ENCODE data around the gene FANCC. TPM values are rescaled to one million over a fixed set of nuclear protein-coding genes. Genes with fewer than 3 reads are reported as not detected.

The FANCC gene
- total RNA-seq, 1 experiment from 2014 or later, result 14.5 TPM

- Mint-ChIP-seq H3K27me3 (ENCODE audit: unreplicated experiment) (no peaks in the 10 kb centered on the region), H3K36me3 (ENCODE audit: insufficient read depth, unreplicated experiment) (no peaks in the 10 kb centered on the region), H3K4me3 (ENCODE audit: low read depth, unreplicated experiment) (no peak overlapping the region), H3K9me3 (ENCODE audit: low read depth, unreplicated experiment) (no peaks in the 10 kb centered on the region), H3K27ac (ENCODE audit: unreplicated experiment) (no peak overlapping the region), H3K4me1 (ENCODE audit: low read depth, unreplicated experiment) (no peaks in the 10 kb centered on the region)
- no peak for DNase-seq
- CTCF ChIA-PET, result no interaction called here
- no TSS peak for BruUV-seq (replicated peaks)
- TF ChIP-seq CTCF (IDR thresholded peaks at IDR 0.05; ENCODE audit: unreplicated experiment), result no peak
- intact Hi-C loops (cut with micrococcal nuclease; ENCODE audit: unreplicated experiment), result no loop called here
Measured at GRCh38 chr9:95137587-95138145, 179.8 kb downstream of the FANCC start.

- CTCF ChIA-PET, result no interaction called here
- no peak for TF ChIP-seq CTCF (IDR thresholded peaks at IDR 0.05; ENCODE audit: unreplicated experiment)
- H3K27me3 Mint-ChIP-seq (ENCODE audit: unreplicated experiment), result no peaks in the 10 kb centered on the region
- H3K9me3 Mint-ChIP-seq (ENCODE audit: low read depth, unreplicated experiment), result no peaks in the 10 kb centered on the region
- peaks cover 9% of the 10 kb centered on the region for H3K4me1 Mint-ChIP-seq (ENCODE audit: low read depth, unreplicated experiment)
- H3K36me3 Mint-ChIP-seq (ENCODE audit: insufficient read depth, unreplicated experiment), result no peaks in the 10 kb centered on the region
- no peak overlapping the region for H3K27ac Mint-ChIP-seq (ENCODE audit: unreplicated experiment)
- BruUV-seq (replicated peaks), result no TSS peak
- intact Hi-C loops (cut with micrococcal nuclease; ENCODE audit: unreplicated experiment), result no loop called here
- no peak overlapping the region for H3K4me3 Mint-ChIP-seq (ENCODE audit: low read depth, unreplicated experiment)
- no peak for DNase-seq
Measured at GRCh38 chr9:95135756-95136155, 181.8 kb downstream of the FANCC start.

GRCh38 chr9:95134457-95134881 lies 183.0 kb downstream of the FANCC start:
- intact Hi-C loops (cut with micrococcal nuclease; ENCODE audit: unreplicated experiment), result no loop called here
- CTCF ChIA-PET, result interaction anchor here (0.6 kb wide), 1 partner anchor 235 kb away, joined by 3 read pairs; no protein-coding TSS in a partner anchor
- H3K4me1 Mint-ChIP-seq (ENCODE audit: low read depth, unreplicated experiment), result peaks cover 18% of the 10 kb centered on the region

GRCh38 chr9:95133325-95133705 lies 184.2 kb downstream of the FANCC start:
- Mint-ChIP-seq H3K4me3 (ENCODE audit: low read depth, unreplicated experiment) (no peak overlapping the region), H3K4me1 (ENCODE audit: low read depth, unreplicated experiment) (peaks cover 19% of the 10 kb centered on the region), H3K27ac (ENCODE audit: unreplicated experiment) (no peak overlapping the region), H3K27me3 (ENCODE audit: unreplicated experiment) (no peaks in the 10 kb centered on the region), H3K36me3 (ENCODE audit: insufficient read depth, unreplicated experiment) (peaks cover 5% of the 10 kb centered on the region), H3K9me3 (ENCODE audit: low read depth, unreplicated experiment) (no peaks in the 10 kb centered on the region)
- DNase-seq, result no peak
- no peak for TF ChIP-seq CTCF (IDR thresholded peaks at IDR 0.05; ENCODE audit: unreplicated experiment)
- CTCF ChIA-PET, result no interaction called here
- no TSS peak for BruUV-seq (replicated peaks)
- intact Hi-C loops (cut with micrococcal nuclease; ENCODE audit: unreplicated experiment), result no loop called here

More at GRCh38 chr9:95134457-95134881, 183.0 kb downstream of the FANCC start:
- Mint-ChIP-seq H3K4me3 (ENCODE audit: low read depth, unreplicated experiment) (no peak overlapping the region), H3K27me3 (ENCODE audit: unreplicated experiment) (no peaks in the 10 kb centered on the region), H3K9me3 (ENCODE audit: low read depth, unreplicated experiment) (no peaks in the 10 kb centered on the region), H3K27ac (ENCODE audit: unreplicated experiment) (no peak overlapping the region), H3K36me3 (ENCODE audit: insufficient read depth, unreplicated experiment) (peaks cover 5% of the 10 kb centered on the region)
- no peak for DNase-seq
- no peak for TF ChIP-seq CTCF (IDR thresholded peaks at IDR 0.05; ENCODE audit: unreplicated experiment)
- BruUV-seq (replicated peaks), result no TSS peak
